Measurements from ENCODE around the gene SLC6A1. TPM values are rescaled to one million over a fixed set of nuclear protein-coding genes. Genes with fewer than 3 reads are reported as not detected.

The SLC6A1 gene
- total RNA-seq, 2 donors from 2014 or later, result 0.18 to 6.2 TPM

GRCh38 chr3:10981961-10982360 lies 10.6 kb upstream of the SLC6A1 start:
- Histone ChIP-seq H3K4me3 (no peak overlapping the region), H3K4me1 (replicated peaks) (no peaks in the 10 kb centered on the region), H3K27ac (no peak overlapping the region), H3K9me3 (no peaks in the 10 kb centered on the region), H3K27me3 (replicated peaks; ENCODE audit: insufficient read depth) (no peaks in the 10 kb centered on the region), H3K36me3 (no peaks in the 10 kb centered on the region)
- intact Hi-C loops (cut with DNase I), result no loop called here
- DNase-seq (ENCODE audit: low spot score), result no peak
- 57% methylated on average over 5 of the region's 5 CpGs for WGBS
- TF ChIP-seq POLR2AphosphoS5 (IDR thresholded peaks at IDR 0.05) (no peak), POLR2A (IDR thresholded peaks at IDR 0.05) (no peak), CTCF (IDR thresholded peaks at IDR 0.05) (no peak)

- no peak overlapping the region for H3K4me3 ChIP-seq
- 4% methylated on average over 4 of the region's 4 CpGs for WGBS
- intact Hi-C loops (cut with DNase I), result no loop called here
- no peaks in the 10 kb centered on the region for H3K4me1 ChIP-seq (replicated peaks)
- TF ChIP-seq CTCF (IDR thresholded peaks at IDR 0.05) (no peak), POLR2A (IDR thresholded peaks at IDR 0.05) (no peak), POLR2AphosphoS5 (IDR thresholded peaks at IDR 0.05) (no peak)
- no peak overlapping the region for H3K27ac ChIP-seq
- H3K27me3 ChIP-seq (replicated peaks; ENCODE audit: insufficient read depth), result no peaks in the 10 kb centered on the region
- no peaks in the 10 kb centered on the region for H3K9me3 ChIP-seq
- H3K36me3 ChIP-seq, result no peaks in the 10 kb centered on the region
- peak; percentile 17 for DNase-seq (ENCODE audit: low spot score)
Observed at GRCh38 chr3:10982782-10983181, 9.8 kb upstream of the SLC6A1 start.

DNA sequence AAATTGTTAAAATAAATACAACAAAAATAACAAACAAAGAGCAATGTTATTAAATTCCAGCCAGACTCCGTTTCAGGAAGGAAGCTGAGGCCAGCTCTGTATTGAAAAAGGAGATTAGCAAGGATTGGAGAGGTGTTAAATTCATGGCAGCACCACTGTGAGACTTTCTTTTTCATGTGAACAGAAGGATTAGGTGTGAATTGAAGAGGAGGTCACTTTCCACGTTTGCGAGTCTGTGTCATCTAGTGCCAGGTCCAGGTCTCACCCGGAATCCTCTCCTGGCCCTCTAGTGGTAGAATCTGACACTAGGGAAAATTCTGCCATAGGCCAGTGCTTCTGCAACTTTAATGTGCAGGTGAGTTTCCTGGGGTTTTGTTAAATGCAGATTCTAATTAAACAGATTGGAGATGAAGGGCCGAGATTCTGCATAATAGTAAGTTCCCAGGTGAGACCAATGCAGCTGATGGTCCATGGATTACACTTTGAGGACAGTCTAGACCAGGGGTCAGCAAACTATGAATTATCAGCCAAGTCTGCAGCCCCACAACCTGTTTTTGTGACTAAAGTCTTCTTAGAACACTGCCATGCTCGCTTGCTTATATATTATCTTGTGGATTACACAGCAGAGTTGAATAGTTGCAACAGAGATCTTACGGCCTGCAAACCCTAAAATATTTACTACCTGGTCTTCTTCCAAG lies 9.2 kb upstream of the SLC6A1 start:
- Histone ChIP-seq H3K36me3 (no peaks in the 10 kb centered on the region), H3K4me3 (no peak overlapping the region), H3K27me3 (replicated peaks; ENCODE audit: insufficient read depth) (no peaks in the 10 kb centered on the region), H3K27ac (no peak overlapping the region), H3K9me3 (no peaks in the 10 kb centered on the region), H3K4me1 (replicated peaks) (no peaks in the 10 kb centered on the region)
- TF ChIP-seq POLR2A (IDR thresholded peaks at IDR 0.05) (no peak), CTCF (IDR thresholded peaks at IDR 0.05) (peak; percentile 32 to 74 (median 67)), POLR2AphosphoS5 (IDR thresholded peaks at IDR 0.05) (peak; percentile 45)
- DNase-seq (ENCODE audit: low spot score), result peak; percentile 46
- intact Hi-C loops (cut with DNase I), result no loop called here
- 12% methylated on average over 7 of the region's 7 CpGs for WGBS

- H3K4me1 ChIP-seq (replicated peaks), result no peaks in the 10 kb centered on the region
- 96% methylated on average over 1 of the region's 1 CpG for WGBS
- no peak for TF ChIP-seq POLR2A (IDR thresholded peaks at IDR 0.05)
- no peak for TF ChIP-seq POLR2AphosphoS5 (IDR thresholded peaks at IDR 0.05)
- no peak for TF ChIP-seq CTCF (IDR thresholded peaks at IDR 0.05)
- no peaks in the 10 kb centered on the region for H3K9me3 ChIP-seq
- no peaks in the 10 kb centered on the region for H3K27me3 ChIP-seq (replicated peaks; ENCODE audit: insufficient read depth)
- no peak for DNase-seq (ENCODE audit: low spot score)
- no peak overlapping the region for H3K27ac ChIP-seq
- no peak overlapping the region for H3K4me3 ChIP-seq
- H3K36me3 ChIP-seq, result no peaks in the 10 kb centered on the region
- intact Hi-C loops (cut with DNase I), result no loop called here
Observed at GRCh38 chr3:10984371-10984896, 8.1 kb upstream of the SLC6A1 start.

GRCh38 chr3:10985181-10985580 lies 7.4 kb upstream of the SLC6A1 start:
- Histone ChIP-seq H3K36me3 (no peaks in the 10 kb centered on the region), H3K4me3 (no peak overlapping the region), H3K4me1 (replicated peaks) (no peaks in the 10 kb centered on the region), H3K27ac (no peak overlapping the region), H3K9me3 (no peaks in the 10 kb centered on the region), H3K27me3 (replicated peaks; ENCODE audit: insufficient read depth) (no peaks in the 10 kb centered on the region)
- no peak for DNase-seq (ENCODE audit: low spot score)
- TF ChIP-seq POLR2A (IDR thresholded peaks at IDR 0.05) (no peak), POLR2AphosphoS5 (IDR thresholded peaks at IDR 0.05) (no peak)
- intact Hi-C loops (cut with DNase I), result no loop called here
- WGBS, result 57% methylated on average over 1 of the region's 1 CpG
